ENCODE results near the gene TAOK3.
"Not testable (repeated sequence)": the region's sequence is repeated elsewhere in the genome, so short reads cannot be mapped to it uniquely, and the experiment has no call there.

The TAOK3 gene

GRCh38 chr12:118372541-118373495 is at the start of gene TAOK3:
Gene TAOK3, minus strand, starts transcription at chr12:118372907. Its CDS starts 117,340 bp downstream, at chr12:118255567.
- peak; percentile 97 to 98 for DNase-seq (ENCODE audit: low read depth in 2 of 2)

- DNase-seq (ENCODE audit: low read depth in 2 of 2) = no peak
These were observed 48.0 kb upstream of the TAOK3 start for GRCh38 chr12:118420673-118421072.

GRCh38 chr12:118418385-118419057 is 45.8 kb upstream of the TAOK3 start:
- no peak for DNase-seq (ENCODE audit: low read depth in 2 of 2)

DNA sequence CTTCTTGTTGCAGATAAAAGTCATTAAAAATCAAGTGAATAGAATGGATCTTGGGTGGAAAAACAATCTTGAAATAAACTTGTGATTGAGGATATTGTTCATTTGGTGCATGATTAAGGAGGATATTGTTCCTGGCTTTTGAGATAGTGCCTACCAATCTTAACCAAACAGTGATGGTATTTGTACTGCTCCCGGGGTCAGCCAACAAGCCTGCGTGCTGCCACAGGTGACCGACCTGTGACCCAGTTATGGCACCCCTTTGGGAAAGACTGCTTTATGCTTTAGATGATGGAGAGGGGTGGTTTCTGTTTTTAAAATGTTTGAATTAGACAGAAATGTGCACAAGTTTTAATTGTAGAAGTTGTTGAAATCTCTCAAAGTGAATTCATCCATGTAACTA is 45.2 kb upstream of the TAOK3 start:
- DNase-seq (ENCODE audit: low read depth in 2 of 2) = no peak

DNA sequence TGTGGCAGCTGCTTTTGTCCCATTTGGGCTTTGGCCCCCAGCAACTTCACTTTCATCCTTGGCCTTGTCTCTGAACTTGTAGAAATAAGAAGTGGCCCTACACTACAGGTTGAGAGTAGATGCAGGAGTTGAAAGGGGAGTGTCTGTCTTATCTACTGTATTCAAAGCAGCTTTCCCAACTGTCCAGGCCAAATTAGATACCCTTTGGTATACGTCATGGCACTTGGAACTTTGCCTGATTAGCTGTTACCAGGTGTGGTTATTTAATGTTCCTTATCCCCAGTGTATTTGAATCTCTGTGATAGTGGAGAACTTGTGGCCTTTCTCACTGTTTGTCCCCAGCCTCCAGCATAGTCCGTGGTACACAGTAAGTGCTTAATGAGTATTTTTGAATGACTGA is 37.1 kb upstream of the TAOK3 start:
- DNase-seq (ENCODE audit: low read depth in 2 of 2) = no peak

GRCh38 chr12:118408241-118408640 is 35.5 kb upstream of the TAOK3 start:
- DNase-seq (ENCODE audit: low read depth in 2 of 2) = not testable (repeated sequence)

- peak; percentile 23 to 29 for DNase-seq (ENCODE audit: low read depth in 2 of 2)
These were observed 32.3 kb upstream of the TAOK3 start for GRCh38 chr12:118404876-118405521.

DNA sequence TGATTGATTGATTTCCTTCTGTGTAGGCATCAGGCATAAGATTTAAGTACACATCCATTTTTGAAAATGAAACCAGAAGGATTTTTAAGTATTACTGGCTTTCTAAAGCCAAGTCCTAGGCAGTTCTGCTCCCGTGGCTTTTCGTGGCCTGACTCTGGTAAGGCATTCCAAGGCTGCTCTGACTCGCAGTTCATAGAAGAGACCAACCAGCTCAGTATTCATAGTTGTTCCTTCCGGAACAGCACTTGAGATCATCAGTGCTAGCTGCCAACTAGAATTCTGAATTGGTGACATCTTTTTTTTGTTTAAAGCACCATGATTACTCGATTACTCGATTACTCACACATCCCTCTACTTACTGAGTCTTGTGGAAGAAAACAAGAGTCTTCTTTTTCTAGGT is 29.5 kb upstream of the TAOK3 start:
- DNase-seq (ENCODE audit: low read depth in 2 of 2) = peak; percentile 46 to 47

DNA sequence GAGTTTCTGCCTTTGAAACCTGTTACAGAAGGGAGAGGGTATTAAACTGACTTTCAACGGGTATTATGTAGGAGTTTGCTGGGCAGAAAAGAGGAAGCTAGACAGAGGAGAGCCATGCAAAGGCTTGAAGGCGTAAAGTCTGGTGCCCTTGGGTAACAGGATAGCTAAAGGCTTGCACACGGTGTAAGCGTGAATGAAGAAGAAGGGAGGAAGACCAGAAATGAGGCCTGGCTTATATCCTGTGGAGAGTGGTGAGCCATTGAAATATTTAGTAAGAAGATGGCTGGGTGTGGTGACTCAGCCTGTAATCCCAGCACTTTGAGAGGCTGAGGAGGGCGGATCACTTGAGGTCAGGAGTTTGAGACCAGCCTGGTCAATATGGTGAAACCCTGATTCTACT is 26.2 kb upstream of the TAOK3 start:
- DNase-seq (ENCODE audit: low read depth in 2 of 2) = no peak

GRCh38 chr12:118398524-118398923 is 25.8 kb upstream of the TAOK3 start:
- DNase-seq (ENCODE audit: low read depth in 2 of 2) = no peak

DNA sequence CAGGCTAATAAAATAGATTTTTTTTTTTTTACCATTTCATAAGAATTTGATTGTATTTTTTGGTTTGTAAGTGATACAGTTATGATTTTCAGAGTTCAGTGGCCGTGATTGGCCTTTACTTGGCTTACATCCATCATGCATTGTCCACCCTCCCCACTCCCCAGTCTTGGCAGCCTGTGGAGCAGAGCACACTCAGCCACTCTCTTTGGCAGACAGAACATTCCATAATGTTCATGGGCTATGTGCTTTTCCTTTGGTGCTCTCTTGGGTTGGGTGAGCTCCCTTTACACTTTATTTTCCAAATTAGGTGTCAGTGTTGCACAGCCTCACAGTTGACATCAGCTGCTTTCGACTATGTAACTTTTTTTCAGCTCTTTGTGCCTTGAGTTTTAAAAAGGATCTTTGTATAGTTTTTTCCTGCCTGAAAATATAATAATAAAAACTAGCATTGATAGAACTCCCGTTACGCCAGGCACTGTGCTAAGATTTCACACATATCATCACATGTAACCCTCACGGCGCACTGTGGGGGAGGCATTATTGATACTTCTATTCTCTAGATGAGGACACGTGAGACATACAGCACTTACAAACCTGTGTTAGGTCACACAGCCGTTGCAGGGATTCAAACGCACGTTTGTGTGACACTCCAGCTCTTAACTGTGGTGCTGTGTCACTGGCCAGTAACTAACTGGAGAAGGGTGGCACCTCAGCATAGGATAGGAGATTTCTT is 25.2 kb upstream of the TAOK3 start:
- DNase-seq (ENCODE audit: low read depth in 2 of 2) = no peak

DNA sequence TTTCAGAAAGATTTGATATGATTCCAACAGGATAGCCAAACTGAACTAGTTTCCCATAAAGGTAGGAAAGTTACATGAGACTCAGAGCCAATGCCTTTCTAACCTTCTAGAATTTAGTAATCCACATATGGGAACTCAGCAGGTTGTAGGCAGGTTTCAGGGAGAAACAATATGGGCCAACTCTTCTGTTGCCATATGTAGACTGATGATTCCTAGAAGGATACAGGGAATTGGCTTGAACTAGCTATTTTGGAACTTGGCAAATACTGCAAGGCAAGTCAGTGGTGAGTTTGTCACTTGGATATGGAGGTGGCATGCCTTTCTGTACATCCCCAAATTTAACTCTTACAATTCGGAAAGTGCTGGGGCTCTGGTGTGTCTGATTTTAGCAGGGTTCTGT is 19.1 kb upstream of the TAOK3 start:
- DNase-seq (ENCODE audit: low read depth in 2 of 2) = no peak

DNA sequence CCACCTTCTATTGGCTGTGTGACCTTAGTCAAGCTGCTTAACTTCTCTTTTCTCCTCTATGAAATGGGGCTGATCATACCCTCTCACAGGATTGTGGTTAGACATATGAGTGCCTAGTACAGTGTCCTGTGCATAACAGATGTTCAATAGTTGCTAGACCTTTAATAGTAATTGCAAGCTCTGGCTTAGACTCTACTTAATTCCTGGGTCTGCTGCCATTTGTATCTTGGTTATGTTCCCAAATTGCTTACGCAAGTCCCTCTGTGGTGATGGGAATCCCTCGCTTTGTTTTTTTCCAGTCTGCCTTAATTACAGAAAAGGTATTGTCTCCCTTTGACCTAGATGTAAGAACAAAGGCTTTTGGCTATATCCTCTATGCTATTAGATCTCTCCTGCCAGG is 18.7 kb upstream of the TAOK3 start:
- no peak for DNase-seq (ENCODE audit: low read depth in 2 of 2)

DNA sequence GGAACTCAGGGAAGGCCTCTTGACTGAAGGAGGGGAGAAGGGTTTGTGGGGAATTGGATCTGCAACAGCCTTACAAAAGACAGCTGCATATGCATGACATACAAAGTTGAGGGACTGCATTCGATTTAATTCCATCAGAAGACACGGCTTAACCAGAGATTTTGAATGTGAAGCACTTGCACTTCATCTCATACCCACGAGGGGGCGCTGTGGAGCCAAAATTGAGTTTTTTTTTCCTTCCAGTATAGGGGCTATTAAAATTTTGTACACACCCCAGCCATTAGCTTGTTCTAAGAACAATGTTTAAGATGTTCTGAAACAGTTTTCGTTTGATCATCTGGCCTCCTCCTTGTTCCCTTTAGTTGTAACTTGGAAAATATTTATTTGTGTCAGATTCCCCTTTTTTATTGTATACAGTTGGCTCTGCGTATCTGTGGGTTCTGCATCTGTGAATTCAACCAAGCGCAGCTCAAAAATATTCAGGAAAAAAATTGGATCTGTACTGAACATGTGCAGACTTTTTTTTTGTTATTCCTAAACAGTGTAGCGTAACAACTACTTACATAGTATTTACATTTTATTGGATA is 5.3 kb upstream of the TAOK3 start:
- peak in 1 of 2 experiments; percentile 40 for DNase-seq (ENCODE audit: low read depth in 2 of 2)

GRCh38 chr12:118377021-118377883 is 4.5 kb upstream of the TAOK3 start:
- DNase-seq (ENCODE audit: low read depth in 2 of 2) = no peak

DNA sequence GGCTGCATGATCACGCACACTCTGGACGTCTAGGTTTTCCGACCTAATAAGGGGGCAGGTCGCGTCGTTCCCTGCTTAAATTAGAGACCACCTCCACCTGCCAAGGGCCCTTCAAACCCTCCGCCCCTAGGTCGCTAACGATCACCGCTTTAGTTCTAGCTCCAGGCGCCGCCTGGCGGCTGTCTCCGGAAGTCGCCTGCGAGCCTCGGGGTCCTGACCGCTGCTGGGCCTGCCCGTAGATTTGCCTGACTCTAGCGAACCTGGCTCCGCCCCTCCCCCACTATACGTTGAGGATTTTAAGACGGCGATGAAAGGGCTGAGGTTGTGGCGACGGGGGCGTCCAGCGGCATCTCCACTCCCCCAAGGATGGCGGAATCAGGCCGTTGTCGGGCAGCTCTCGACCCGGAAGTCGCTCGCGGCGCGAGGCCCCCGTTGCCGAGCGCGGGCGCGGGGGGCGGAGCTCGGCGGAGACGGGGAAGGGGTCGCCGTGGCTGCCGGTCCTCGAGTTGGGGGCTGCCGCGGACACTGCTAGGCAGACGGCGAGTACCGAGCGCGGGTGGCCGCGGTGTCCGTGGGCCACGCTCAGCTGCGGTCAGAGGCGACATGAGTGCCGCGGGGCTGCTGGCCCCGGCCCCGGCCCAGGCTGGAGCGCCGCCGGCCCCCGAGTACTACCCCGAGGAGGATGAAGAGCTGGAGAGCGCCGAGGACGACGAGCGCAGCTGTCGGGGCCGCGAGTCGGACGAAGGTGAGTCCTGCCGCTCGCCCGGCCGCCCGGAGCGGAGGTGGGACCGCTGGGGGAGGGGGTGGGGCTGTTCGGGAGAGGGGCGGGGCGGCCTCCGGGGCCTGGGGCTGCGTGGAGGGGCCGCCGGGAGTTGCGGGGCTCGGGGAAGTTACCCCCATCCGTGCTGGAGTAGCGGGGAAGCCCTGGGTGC is 3.6 kb upstream of the TAOK3 start, which contains the start of gene SUDS3:
Gene SUDS3, plus strand, starts transcription at position 467 of the 932 bp plus-strand sequence. Its CDS starts 137 bp downstream, at position 604.
- peak; percentile 53 for DNase-seq (ENCODE audit: low read depth in 2 of 2)

- DNase-seq (ENCODE audit: low read depth in 2 of 2) = no peak
These were observed 2.6 kb upstream of the TAOK3 start for GRCh38 chr12:118375348-118375747.

- no peak for DNase-seq (ENCODE audit: low read depth in 2 of 2)
These were observed 2.2 kb upstream of the TAOK3 start for GRCh38 chr12:118374909-118375308.

DNA sequence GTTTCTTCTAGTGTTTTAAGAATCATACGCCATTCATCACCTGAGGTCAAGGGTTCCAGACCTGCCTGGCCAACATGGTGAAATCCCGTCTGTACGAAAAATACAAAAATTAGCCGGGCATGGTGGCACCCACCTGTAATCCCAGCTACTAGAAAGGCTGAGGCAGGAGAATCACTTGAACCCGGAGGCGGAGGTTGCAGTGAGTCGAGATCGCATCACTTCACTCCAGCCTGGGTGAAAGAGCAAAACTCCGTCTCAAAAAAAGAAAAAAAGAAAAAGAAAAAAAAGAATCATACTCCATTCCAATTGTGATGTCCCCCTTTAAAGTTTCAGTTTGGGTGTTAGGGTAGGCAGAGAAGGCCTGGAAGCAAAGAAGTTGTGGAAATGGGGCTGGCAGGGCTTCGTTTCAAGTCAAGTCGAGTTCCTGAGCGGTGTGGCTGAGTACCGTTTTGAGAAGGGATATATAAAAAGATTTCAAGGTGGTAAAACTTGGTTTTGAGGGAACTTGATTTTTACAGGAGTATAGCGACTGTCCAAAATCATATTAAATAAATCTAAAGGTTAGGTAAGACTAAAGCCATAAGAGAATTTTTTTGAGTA is 1.5 kb upstream of the TAOK3 start:
- no peak for DNase-seq (ENCODE audit: low read depth in 2 of 2)

Measured in fibroblast of skin of left quadriceps (primary cell).